DND-41 (cell line): ENCODE measurements around the gene RASD2.

ENCODE experiments used
- ATAC-seq: fragments of 200-7000 bp; cut with Tn5 transposase; 3 replicates; pipeline ENCODE4 v1.9.1; 2021; ENCODE audit warnings: low read depth; ENCODE audit not compliant: insufficient read depth
- DNase-seq: peaks from one replicate; pipeline ENCODE4 v3.0.0-alpha.2; 2020
- H2AFZ ChIP-seq: 2 replicates; pipeline ENCODE4 v1.6.0; 2012; ENCODE audit warnings: low read depth, low read length
- H3K27ac ChIP-seq: 2 replicates; pipeline ENCODE4 v1.5.1; 2012; ENCODE audit warnings: low read length, inconsistent platforms
- H3K27me3 ChIP-seq: fragments of 200-600 bp; sonication (generic); 2 replicates; pipeline ENCODE4 v1.6.0; 2012; ENCODE audit warnings: low read length, mild to moderate bottlenecking, inconsistent platforms; ENCODE audit not compliant: insufficient read depth, poor library complexity
- H3K36me3 ChIP-seq: 2 replicates; pipeline ENCODE4 v1.5.1; 2012; ENCODE audit warnings: low read length, inconsistent platforms; ENCODE audit not compliant: insufficient read depth
- H3K4me1 ChIP-seq: 2 replicates; pipeline ENCODE4 v1.5.1; 2012; ENCODE audit warnings: mild to moderate bottlenecking, low read length; ENCODE audit not compliant: insufficient read depth
- H3K4me2 ChIP-seq: 2 replicates; pipeline ENCODE4 v1.6.0; 2012; ENCODE audit warnings: mild to moderate bottlenecking, moderate library complexity, low read length, inconsistent platforms; ENCODE audit not compliant: insufficient read depth
- H3K4me3 ChIP-seq, 2 experiments: fragments of 200-600 bp in 1 of 2; shearing (Covaris generic) in 1 of 2; 2 replicates each; pipeline ENCODE4 v1.5.1; 2012 to 2016; ENCODE audit warnings: inconsistent platforms in 2 of 2, low read length in 2 of 2, mild to moderate bottlenecking in 2 of 2, low read depth in 1 of 2, moderate library complexity in 1 of 2
- H3K79me2 ChIP-seq: 2 replicates; pipeline ENCODE4 v1.6.0; 2012; ENCODE audit warnings: low read length, inconsistent platforms; ENCODE audit not compliant: insufficient read depth
- H3K9ac ChIP-seq: 2 replicates; pipeline ENCODE4 v1.6.0; 2012; ENCODE audit warnings: low read depth, mild to moderate bottlenecking, inconsistent platforms, low read length, moderate library complexity
- H3K9me3 ChIP-seq: 2 replicates; pipeline ENCODE4 v1.5.1; 2012; ENCODE audit warnings: low read length, moderate library complexity, mild to moderate bottlenecking, inconsistent platforms; ENCODE audit not compliant: insufficient read depth, severe bottlenecking
- H4K20me1 ChIP-seq: 2 replicates; pipeline ENCODE4 v1.6.0; 2012; ENCODE audit warnings: low read length; ENCODE audit not compliant: insufficient read depth
- CTCF ChIP-seq: IDR thresholded peaks from 2 replicates; pipeline ENCODE4 v1.5.1; 2012; ENCODE audit warnings: borderline replicate concordance, low read length, moderate library complexity, mild to moderate bottlenecking; ENCODE audit not compliant: poor library complexity, severe bottlenecking; ENCODE audit errors: extremely low read depth
- EZH2 ChIP-seq: IDR thresholded peaks from 3 replicates; pipeline ENCODE4 v1.6.1; 2012; ENCODE audit warnings: borderline replicate concordance, low read depth, mild to moderate bottlenecking, moderate library complexity, low read length, inconsistent platforms; ENCODE audit not compliant: severe bottlenecking

Gene RASD2

GRCh38 chr22:35580351-35581022 is 39.9 kb downstream of the RASD2 start:
- Histone ChIP-seq H4K20me1 (peaks cover 5% of the 10 kb centered on the region; the same call in 1 of the 2 replicates), H3K79me2 (no peaks in the 10 kb centered on the region), H3K4me3 (no peak overlapping the region), H3K4me1 (peaks cover 3% of the 10 kb centered on the region), H3K27ac (no peak overlapping the region), H3K4me2 (no peak overlapping the region), H2AFZ (no peak overlapping the region), H3K9me3 (no peaks in the 10 kb centered on the region), H3K9ac (no peak overlapping the region), H3K36me3 (no peaks in the 10 kb centered on the region), H3K27me3 (no peaks in the 10 kb centered on the region)
- ATAC-seq (no peak), DNase-seq (no peak)
- TF ChIP-seq CTCF (no peak), EZH2 (no peak)

- ATAC-seq = no peak
- DNase-seq = no peak
- H2AFZ ChIP-seq = no peak overlapping the region
- no peak overlapping the region for H3K9ac ChIP-seq
- H3K4me1 ChIP-seq = no peaks in the 10 kb centered on the region
- H4K20me1 ChIP-seq = peaks cover 5% of the 10 kb centered on the region; the same call in 1 of the 2 replicates
- no peak overlapping the region for H3K4me3 ChIP-seq
- no peaks in the 10 kb centered on the region for H3K27me3 ChIP-seq
- no peaks in the 10 kb centered on the region for H3K36me3 ChIP-seq
- H3K27ac ChIP-seq = no peak overlapping the region
- H3K4me2 ChIP-seq = no peak overlapping the region
- no peak for TF ChIP-seq EZH2
- no peak for TF ChIP-seq CTCF
- H3K9me3 ChIP-seq = no peaks in the 10 kb centered on the region
- H3K79me2 ChIP-seq = no peaks in the 10 kb centered on the region
These were observed 40.4 kb downstream of the RASD2 start for GRCh38 chr22:35581023-35581413.

- TF ChIP-seq CTCF (no peak), EZH2 (no peak)
- Histone ChIP-seq H3K9ac (no peak overlapping the region), H3K27ac (no peak overlapping the region), H3K36me3 (no peaks in the 10 kb centered on the region), H2AFZ (no peak overlapping the region), H3K4me1 (no peaks in the 10 kb centered on the region), H3K4me2 (no peak overlapping the region), H3K27me3 (no peaks in the 10 kb centered on the region), H3K9me3 (no peaks in the 10 kb centered on the region), H3K79me2 (no peaks in the 10 kb centered on the region), H3K4me3 (no peak overlapping the region), H4K20me1 (peaks cover 5% of the 10 kb centered on the region; the same call in 1 of the 2 replicates)
- ATAC-seq (0 out of 3 replicates have a peak, but pooled peaks have one; percentile 8), DNase-seq (no peak)
These were observed 41.7 kb downstream of the RASD2 start for GRCh38 chr22:35582218-35582860.
